H7 (cell line): ENCODE data around the gene SAMSN1. TPM values are rescaled to one million over a fixed set of nuclear protein-coding genes. Genes with fewer than 3 reads are reported as not detected.

Source experiments
- DNase-seq: peaks from one replicate; pipeline ENCODE4 v3.0.0; 2012
- H3K27me3 ChIP-seq: 2 replicates; pipeline ENCODE4 v1.6.0; 2011; ENCODE audit warnings: mild to moderate bottlenecking, low read length; ENCODE audit not compliant: control insufficient read depth, insufficient read depth
- H3K36me3 ChIP-seq: replicated peaks from 2 replicates; pipeline ENCODE4 v1.5.1; 2011; ENCODE audit warnings: low read length; ENCODE audit not compliant: control insufficient read depth, insufficient read depth
- H3K4me3 ChIP-seq: 2 replicates; pipeline ENCODE4 v1.5.1; 2011; ENCODE audit warnings: low read depth, mild to moderate bottlenecking, control low read depth, low read length, moderate library complexity; ENCODE audit not compliant: insufficient read depth
- total RNA-seq: library from RNA; depleted of rRNA; stranded (reverse); fragments of >200 nt; shearing (Covaris generic); gene quantifications from 2 replicates; pipeline ENCODE4 v1.2.3, GENCODE V29; 2014

SAMSN1 gene
- total RNA-seq, 1 experiment from 2014 or later = 0.90 TPM

- Histone ChIP-seq H3K36me3 (no peaks in the 10 kb centered on the region), H3K4me3 (no peak overlapping the region), H3K27me3 (no peaks in the 10 kb centered on the region)
- DNase-seq = no peak
These were observed 53.2 kb downstream of the SAMSN1 start for GRCh38 chr21:14492931-14493330.

DNA sequence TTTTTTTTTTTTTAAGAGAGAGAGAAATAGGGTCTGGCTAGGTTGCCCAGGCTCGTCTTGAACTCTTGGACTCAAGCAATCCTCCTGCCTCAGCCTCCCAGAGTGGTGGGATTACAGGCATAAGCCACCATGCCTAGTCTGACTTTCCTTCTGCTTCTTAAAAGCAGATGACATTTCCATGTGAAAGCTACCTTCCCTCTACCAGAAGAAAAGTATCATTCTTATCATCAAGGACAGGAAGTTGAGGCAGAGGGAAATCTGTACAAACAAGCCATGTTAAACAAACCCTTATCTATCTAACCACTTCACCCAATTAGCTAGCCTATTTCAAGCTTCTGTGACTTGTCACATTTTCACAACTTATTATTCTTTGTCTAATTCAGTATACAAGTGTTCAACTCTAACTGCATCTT, 54.8 kb downstream of the SAMSN1 start:
- DNase-seq = no peak

DNA sequence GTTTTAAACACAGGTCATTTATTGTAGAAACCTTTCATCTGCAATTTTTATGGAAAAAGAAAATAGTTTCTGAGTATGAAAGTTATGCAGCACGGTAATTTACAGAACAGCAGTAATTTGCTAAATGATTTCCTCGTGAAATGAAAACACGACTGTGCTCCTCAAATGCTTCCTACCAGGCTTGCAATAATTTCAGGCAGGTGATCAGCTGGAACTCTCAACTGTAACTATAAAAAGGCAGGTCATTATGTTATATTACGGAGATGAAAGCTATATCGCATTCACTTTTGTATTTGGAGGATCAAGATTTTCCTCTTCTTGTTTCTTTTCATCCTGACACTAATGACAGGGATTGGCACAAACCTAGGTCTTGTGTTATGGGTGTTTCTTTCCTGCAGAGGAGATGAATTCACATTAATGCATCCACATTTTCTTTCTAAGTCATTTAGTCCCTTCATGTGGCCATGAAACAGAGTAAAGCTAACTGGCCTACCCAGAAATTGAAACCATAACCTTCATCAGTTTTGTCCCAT, 57.4 kb downstream of the SAMSN1 start:
- H3K4me3 ChIP-seq = no peak overlapping the region
- DNase-seq = no peak

More for the DNA sequence above, 54.8 kb downstream of the SAMSN1 start:
- no peaks in the 10 kb centered on the region for H3K27me3 ChIP-seq
- H3K4me3 ChIP-seq = no peak overlapping the region
- H3K36me3 ChIP-seq = no peaks in the 10 kb centered on the region

DNA sequence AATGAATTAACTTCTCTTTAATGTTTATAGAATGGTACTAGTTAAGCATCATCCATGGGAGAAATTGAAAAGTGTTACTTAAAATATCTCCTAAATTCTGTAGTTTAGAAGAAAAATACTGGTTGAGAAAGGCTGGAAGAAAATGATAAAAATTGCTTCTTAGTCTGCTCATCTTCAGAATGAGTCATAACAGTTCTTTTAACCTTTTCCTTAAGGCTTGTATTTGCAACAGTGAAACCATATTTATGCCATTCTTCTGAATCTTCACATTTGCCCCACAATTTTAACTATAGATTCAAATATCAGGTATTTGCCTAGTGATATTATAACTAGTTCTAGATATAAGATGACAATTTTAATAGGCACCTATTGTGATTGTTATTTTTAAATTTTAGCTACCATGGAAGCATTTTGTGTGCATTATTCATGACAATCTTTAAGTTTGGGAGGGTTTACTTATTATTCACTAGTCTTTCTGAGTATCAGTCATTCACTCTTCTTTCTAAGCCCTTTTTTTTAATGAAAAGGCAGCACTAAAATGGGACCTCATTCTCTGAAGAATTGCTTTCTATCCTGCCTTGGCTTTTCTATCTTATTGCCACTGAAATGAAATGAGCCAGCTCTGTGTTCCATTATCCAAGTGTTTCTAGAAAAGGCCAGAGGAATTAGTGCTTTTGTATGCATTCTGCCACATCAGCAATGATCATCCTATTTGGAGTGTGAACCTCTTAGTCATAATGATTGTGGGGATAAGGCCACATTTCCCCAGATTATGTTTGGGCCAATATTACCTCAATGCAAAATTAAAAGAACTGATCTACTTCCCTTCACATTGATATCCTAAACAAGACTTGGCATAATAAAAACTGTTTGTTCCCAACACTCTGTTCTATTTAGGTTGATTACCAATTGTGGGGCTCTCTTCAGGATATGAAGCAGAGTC, 58.4 kb downstream of the SAMSN1 start:
- H3K4me3 ChIP-seq = no peak overlapping the region
- DNase-seq = no peak
- H3K36me3 ChIP-seq = no peaks in the 10 kb centered on the region
- H3K27me3 ChIP-seq = no peaks in the 10 kb centered on the region

More for the DNA sequence above, 57.4 kb downstream of the SAMSN1 start:
- Histone ChIP-seq H3K36me3 (no peaks in the 10 kb centered on the region), H3K27me3 (no peaks in the 10 kb centered on the region)

- Histone ChIP-seq H3K27me3 (no peaks in the 10 kb centered on the region), H3K36me3 (no peaks in the 10 kb centered on the region), H3K4me3 (no peak overlapping the region)
- DNase-seq = no peak
These were observed 59.2 kb downstream of the SAMSN1 start for GRCh38 chr21:14486869-14487268.

DNA sequence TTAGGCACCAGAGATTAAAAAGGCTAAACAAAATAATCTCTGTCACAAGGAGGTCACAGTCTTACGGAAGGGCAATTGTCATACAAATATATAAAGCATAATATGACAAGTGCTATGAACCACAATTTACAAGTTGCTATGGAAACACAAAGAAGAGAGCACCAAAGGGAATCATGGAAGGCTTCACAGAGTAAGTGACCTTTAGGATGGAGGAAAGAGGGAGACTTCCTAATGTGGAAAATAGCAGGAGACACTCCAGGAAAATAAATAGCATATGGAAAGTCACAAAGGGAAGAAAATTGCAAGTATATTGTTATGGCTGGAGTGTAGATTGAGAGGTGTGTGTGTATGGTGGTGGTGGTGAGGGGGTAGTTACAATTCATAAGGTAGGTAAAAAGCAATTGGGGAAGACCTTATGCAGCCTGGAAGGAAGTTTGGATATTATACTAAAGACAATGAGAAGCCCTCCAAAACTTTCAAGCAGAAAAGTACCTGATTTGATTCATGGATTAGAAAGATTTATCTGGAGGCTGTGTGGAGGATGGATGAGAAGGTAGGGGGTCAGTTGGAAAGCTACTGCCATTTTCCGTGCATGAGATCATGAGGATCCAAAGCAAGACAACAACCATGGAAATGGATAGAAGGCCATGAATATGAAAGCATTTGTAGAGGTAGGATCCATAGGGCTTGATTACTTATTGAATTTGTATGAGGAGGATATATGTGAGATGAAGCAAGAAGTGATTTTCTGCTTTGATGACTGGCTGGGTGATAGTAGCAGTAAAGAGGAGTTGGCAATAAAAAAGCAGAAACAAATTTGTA, 61.7 kb downstream of the SAMSN1 start:
- no peak overlapping the region for H3K4me3 ChIP-seq
- H3K27me3 ChIP-seq = no peaks in the 10 kb centered on the region
- DNase-seq = no peak
- H3K36me3 ChIP-seq = no peaks in the 10 kb centered on the region

- H3K36me3 ChIP-seq = no peaks in the 10 kb centered on the region
- DNase-seq = no peak
- no peaks in the 10 kb centered on the region for H3K27me3 ChIP-seq
- H3K4me3 ChIP-seq = no peak overlapping the region
These were observed 62.8 kb downstream of the SAMSN1 start for GRCh38 chr21:14483296-14483695.

GRCh38 chr21:14482165-14482564, 64.0 kb downstream of the SAMSN1 start:
- no peak for DNase-seq
- no peaks in the 10 kb centered on the region for H3K27me3 ChIP-seq

DNA sequence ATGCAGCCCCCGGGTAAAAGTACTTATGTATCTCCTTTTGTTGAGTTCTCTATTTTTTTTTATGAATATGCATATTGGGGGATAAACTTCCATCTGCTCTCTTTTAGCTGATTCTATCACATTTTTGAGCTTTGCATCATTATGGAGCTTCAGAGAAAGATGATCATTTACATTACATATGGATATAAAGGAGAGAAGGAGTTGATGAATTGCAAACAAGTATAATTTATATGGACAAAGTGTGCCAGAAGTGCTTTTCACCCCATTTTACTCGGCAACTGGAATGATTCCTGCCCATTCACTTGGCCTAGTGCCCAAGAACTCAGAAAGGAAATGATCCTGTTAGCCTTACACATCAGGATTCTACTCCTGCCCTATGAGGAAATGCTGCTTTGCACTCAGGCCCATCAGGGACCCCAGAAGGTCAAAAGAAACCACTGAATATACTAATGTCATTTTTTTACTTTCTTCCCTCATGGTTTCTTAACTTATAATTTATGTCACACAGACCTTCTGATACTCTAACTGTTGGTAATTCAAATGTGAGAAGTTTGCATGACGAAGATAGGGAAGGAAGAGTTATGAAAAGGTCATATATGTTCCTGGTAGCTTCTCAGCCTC, 65.6 kb downstream of the SAMSN1 start:
- H3K27me3 ChIP-seq = no peaks in the 10 kb centered on the region
- H3K36me3 ChIP-seq = no peaks in the 10 kb centered on the region
- H3K4me3 ChIP-seq = no peak overlapping the region
- no peak for DNase-seq

More at GRCh38 chr21:14482165-14482564, 64.0 kb downstream of the SAMSN1 start:
- no peaks in the 10 kb centered on the region for H3K36me3 ChIP-seq
- H3K4me3 ChIP-seq = no peak overlapping the region

GRCh38 chr21:14479241-14479786, 66.8 kb downstream of the SAMSN1 start:
- DNase-seq = no peak
- Histone ChIP-seq H3K27me3 (no peaks in the 10 kb centered on the region), H3K4me3 (no peak overlapping the region)

DNA sequence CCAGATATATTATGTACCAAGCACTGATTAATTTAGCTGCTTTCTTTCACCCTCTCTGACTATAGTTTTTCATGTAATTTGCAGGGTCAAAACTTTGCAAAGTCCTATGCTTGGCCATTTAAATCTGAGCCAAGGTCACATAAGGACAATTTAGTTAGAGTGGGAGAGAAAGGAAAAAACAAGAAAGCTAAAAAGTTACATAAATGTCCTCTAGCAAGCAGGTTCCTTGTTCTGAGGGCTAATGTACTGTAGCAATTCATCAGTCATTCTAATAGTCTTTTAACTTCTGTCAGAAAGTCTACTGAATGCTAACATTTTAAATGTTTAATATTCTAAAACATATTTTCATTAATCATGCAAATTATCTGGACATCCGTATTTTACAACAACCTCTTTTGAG, 68.3 kb downstream of the SAMSN1 start:
- DNase-seq = no peak
- Histone ChIP-seq H3K27me3 (no peaks in the 10 kb centered on the region), H3K4me3 (no peak overlapping the region), H3K36me3 (no peaks in the 10 kb centered on the region)

More at GRCh38 chr21:14479241-14479786, 66.8 kb downstream of the SAMSN1 start:
- H3K36me3 ChIP-seq = no peaks in the 10 kb centered on the region

- no peaks in the 10 kb centered on the region for H3K27me3 ChIP-seq
- no peak for DNase-seq
- no peaks in the 10 kb centered on the region for H3K36me3 ChIP-seq
- no peak overlapping the region for H3K4me3 ChIP-seq
These were observed 69.0 kb downstream of the SAMSN1 start for GRCh38 chr21:14477133-14477532.

GRCh38 chr21:14474995-14475394, 71.1 kb downstream of the SAMSN1 start:
- Histone ChIP-seq H3K36me3 (no peaks in the 10 kb centered on the region), H3K27me3 (no peaks in the 10 kb centered on the region), H3K4me3 (no peak overlapping the region)
- DNase-seq = no peak

- no peak for DNase-seq
- Histone ChIP-seq H3K36me3 (no peaks in the 10 kb centered on the region), H3K27me3 (no peaks in the 10 kb centered on the region), H3K4me3 (no peak overlapping the region)
These were observed 76.5 kb downstream of the SAMSN1 start for GRCh38 chr21:14469641-14470040.
